Measurements from ENCODE around the gene OR2J3. TPM values are rescaled to one million over a fixed set of nuclear protein-coding genes. Genes with fewer than 3 reads are reported as not detected.
"Not testable (repeated sequence)": the region's sequence is repeated elsewhere in the genome, so short reads cannot be mapped to it uniquely, and the experiment has no call there.

Gene OR2J3
- total and polyA plus RNA-seq, 2 donors (not counting 1 experiment from before 2014, with no cell fraction given), result not detected

DNA sequence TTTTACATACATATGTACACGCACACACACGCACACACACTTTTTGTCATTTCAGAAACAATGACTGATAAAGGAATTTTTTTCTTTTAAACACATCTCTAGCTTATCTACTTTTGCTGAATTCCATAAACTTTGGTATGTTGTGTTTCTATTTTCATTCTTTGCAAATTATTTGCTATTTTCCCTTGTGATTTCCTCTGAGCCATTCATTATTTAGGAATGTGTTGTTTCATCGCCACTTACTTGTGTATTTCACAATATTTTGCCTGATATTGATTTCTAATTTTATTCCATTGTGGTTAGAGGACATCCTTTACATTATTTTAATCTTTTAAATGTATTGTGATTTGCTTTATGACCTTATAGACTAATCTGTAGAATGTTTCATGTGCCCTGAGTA is 39.2 kb downstream of the OR2J3 start:
- DNase-seq (ENCODE audit: low read depth in 2 of 2), result no peak
- TF ChIP-seq CTCF (conservative IDR thresholded peaks at IDR 0.05 in 1 of 2, IDR thresholded peaks at IDR 0.05 in 1 of 2; ENCODE audit: low read depth in 1 of 2, low read length in 2 of 2), result no peak
- no peak for TF ChIP-seq EZH2 (IDR thresholded peaks at IDR 0.05; ENCODE audit: low read length, missing control alignments)
- no peak overlapping the region for H3K9ac ChIP-seq (ENCODE audit: insufficient read depth, low read length)

DNA sequence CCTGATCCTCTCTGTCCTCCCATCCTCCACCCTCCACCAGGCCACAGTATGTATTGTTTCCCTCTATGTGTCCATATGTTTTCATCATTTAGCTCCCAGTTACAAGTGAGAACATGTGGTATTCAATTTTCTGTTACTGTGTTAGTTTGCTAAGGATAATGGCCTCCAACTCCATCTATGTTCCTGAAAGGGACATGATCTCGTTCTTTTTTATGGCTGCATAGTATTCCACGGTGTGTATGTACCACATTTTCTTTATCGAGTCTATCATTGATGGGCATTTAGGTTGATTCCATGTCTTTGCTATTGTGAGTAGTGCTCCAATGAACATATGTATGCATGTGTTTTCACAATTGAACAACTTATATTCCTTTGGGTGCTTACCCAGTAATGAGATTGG is 41.6 kb downstream of the OR2J3 start:
- H3K27me3 ChIP-seq (ENCODE audit: control insufficient read depth, insufficient read depth, low read length); H3K4me2 ChIP-seq (ENCODE audit: extremely low read depth, insufficient read depth, low read length); H3K9ac ChIP-seq (ENCODE audit: insufficient read depth, low read length); H3K4me3 ChIP-seq (replicated peaks in 1 of 4; ENCODE audit: control extremely low read depth in 1 of 4, insufficient read depth in 1 of 4, low read depth in 3 of 4, low read length in 4 of 4); H2AFZ ChIP-seq (ENCODE audit: low read length); DNase-seq (ENCODE audit: low read depth in 2 of 2); H3K9me3 ChIP-seq (ENCODE audit: control insufficient read depth, insufficient read depth, low read depth, low read length); H3K4me1 ChIP-seq (ENCODE audit: control insufficient read depth, extremely low read depth, insufficient read depth, low read length); H4K20me1 ChIP-seq (ENCODE audit: control insufficient read depth, extremely low read depth, insufficient read depth, low read length); H3K27ac ChIP-seq (ENCODE audit: insufficient read depth, low read length); H3K79me2 ChIP-seq (ENCODE audit: control insufficient read depth, insufficient read depth, low read length); H3K36me3 ChIP-seq (ENCODE audit: control insufficient read depth, insufficient read depth, low read length): not testable (repeated sequence)

More for the DNA sequence above, 39.2 kb downstream of the OR2J3 start:
- no peak overlapping the region for H3K4me3 ChIP-seq (replicated peaks in 1 of 4; ENCODE audit: control extremely low read depth in 1 of 4, insufficient read depth in 1 of 4, low read depth in 3 of 4, low read length in 4 of 4)
- H3K36me3 ChIP-seq (ENCODE audit: control insufficient read depth, insufficient read depth, low read length), result no peaks in the 10 kb centered on the region
- H3K27me3 ChIP-seq (ENCODE audit: control insufficient read depth, insufficient read depth, low read length), result no peaks in the 10 kb centered on the region
- no peaks in the 10 kb centered on the region for H4K20me1 ChIP-seq (ENCODE audit: control insufficient read depth, extremely low read depth, insufficient read depth, low read length)
- H3K9me3 ChIP-seq (ENCODE audit: control insufficient read depth, insufficient read depth, low read depth, low read length), result no peaks in the 10 kb centered on the region
- no peak overlapping the region for H2AFZ ChIP-seq (ENCODE audit: low read length)
- no peak overlapping the region for H3K27ac ChIP-seq (ENCODE audit: insufficient read depth, low read length)
- H3K79me2 ChIP-seq (ENCODE audit: control insufficient read depth, insufficient read depth, low read length), result no peaks in the 10 kb centered on the region
- no peak overlapping the region for H3K4me2 ChIP-seq (ENCODE audit: extremely low read depth, insufficient read depth, low read length)
- no peaks in the 10 kb centered on the region for H3K4me1 ChIP-seq (ENCODE audit: control insufficient read depth, extremely low read depth, insufficient read depth, low read length)

GRCh38 chr6:29153083-29153482 is 45.2 kb downstream of the OR2J3 start:
- no peak overlapping the region for H3K4me3 ChIP-seq (replicated peaks in 1 of 4; ENCODE audit: control extremely low read depth in 1 of 4, insufficient read depth in 1 of 4, low read depth in 3 of 4, low read length in 4 of 4)
- H3K36me3 ChIP-seq (ENCODE audit: control insufficient read depth, insufficient read depth, low read length), result no peaks in the 10 kb centered on the region
- H3K9ac ChIP-seq (ENCODE audit: insufficient read depth, low read length), result no peak overlapping the region
- no peaks in the 10 kb centered on the region for H3K27me3 ChIP-seq (ENCODE audit: control insufficient read depth, insufficient read depth, low read length)
- DNase-seq (ENCODE audit: low read depth in 2 of 2), result no peak
- no peaks in the 10 kb centered on the region for H3K9me3 ChIP-seq (ENCODE audit: control insufficient read depth, insufficient read depth, low read depth, low read length)
- H3K4me2 ChIP-seq (ENCODE audit: extremely low read depth, insufficient read depth, low read length), result no peak overlapping the region
- H2AFZ ChIP-seq (ENCODE audit: low read length), result no peak overlapping the region
- no peak overlapping the region for H3K27ac ChIP-seq (ENCODE audit: insufficient read depth, low read length)
- H3K4me1 ChIP-seq (ENCODE audit: control insufficient read depth, extremely low read depth, insufficient read depth, low read length), result no peaks in the 10 kb centered on the region
- H4K20me1 ChIP-seq (ENCODE audit: control insufficient read depth, extremely low read depth, insufficient read depth, low read length), result no peaks in the 10 kb centered on the region
- no peaks in the 10 kb centered on the region for H3K79me2 ChIP-seq (ENCODE audit: control insufficient read depth, insufficient read depth, low read length)
- TF ChIP-seq CTCF (conservative IDR thresholded peaks at IDR 0.05 in 1 of 2, IDR thresholded peaks at IDR 0.05 in 1 of 2; ENCODE audit: low read depth in 1 of 2, low read length in 2 of 2), result no peak
- no peak for TF ChIP-seq EZH2 (IDR thresholded peaks at IDR 0.05; ENCODE audit: low read length, missing control alignments)

DNA sequence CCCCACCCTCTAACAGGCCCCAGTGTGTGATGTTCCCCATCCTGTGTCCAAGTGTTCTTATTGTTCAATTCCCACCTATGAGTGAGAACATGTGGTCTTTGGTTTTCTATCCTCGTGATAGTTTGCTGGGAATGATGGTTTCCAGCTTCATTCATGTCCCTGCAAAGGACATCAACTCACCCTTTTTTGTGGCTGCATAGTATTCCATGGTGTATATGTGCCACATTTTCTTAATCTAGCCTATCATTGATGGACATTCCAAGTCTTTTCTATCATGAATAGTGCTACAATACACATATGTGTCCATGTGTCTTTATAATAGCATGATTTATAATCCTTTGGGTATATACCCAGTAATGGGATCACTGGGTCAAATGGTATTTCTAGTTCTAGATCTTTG is 47.3 kb downstream of the OR2J3 start:
- not testable (repeated sequence) for H3K9ac ChIP-seq (ENCODE audit: insufficient read depth, low read length); H3K4me2 ChIP-seq (ENCODE audit: extremely low read depth, insufficient read depth, low read length); H2AFZ ChIP-seq (ENCODE audit: low read length); H3K9me3 ChIP-seq (ENCODE audit: control insufficient read depth, insufficient read depth, low read depth, low read length); H3K4me1 ChIP-seq (ENCODE audit: control insufficient read depth, extremely low read depth, insufficient read depth, low read length); DNase-seq (ENCODE audit: low read depth in 2 of 2); H3K27me3 ChIP-seq (ENCODE audit: control insufficient read depth, insufficient read depth, low read length); H3K4me3 ChIP-seq (replicated peaks in 1 of 4; ENCODE audit: control extremely low read depth in 1 of 4, insufficient read depth in 1 of 4, low read depth in 3 of 4, low read length in 4 of 4); H3K36me3 ChIP-seq (ENCODE audit: control insufficient read depth, insufficient read depth, low read length); H3K79me2 ChIP-seq (ENCODE audit: control insufficient read depth, insufficient read depth, low read length); H4K20me1 ChIP-seq (ENCODE audit: control insufficient read depth, extremely low read depth, insufficient read depth, low read length); H3K27ac ChIP-seq (ENCODE audit: insufficient read depth, low read length)

GRCh38 chr6:29159922-29160321 is 52.1 kb downstream of the OR2J3 start:
- H3K4me3 ChIP-seq (replicated peaks in 1 of 4; ENCODE audit: control extremely low read depth in 1 of 4, insufficient read depth in 1 of 4, low read depth in 3 of 4, low read length in 4 of 4); H3K27ac ChIP-seq (ENCODE audit: insufficient read depth, low read length); H3K79me2 ChIP-seq (ENCODE audit: control insufficient read depth, insufficient read depth, low read length); H2AFZ ChIP-seq (ENCODE audit: low read length); H3K36me3 ChIP-seq (ENCODE audit: control insufficient read depth, insufficient read depth, low read length); H3K4me2 ChIP-seq (ENCODE audit: extremely low read depth, insufficient read depth, low read length); DNase-seq (ENCODE audit: low read depth in 2 of 2); H3K9me3 ChIP-seq (ENCODE audit: control insufficient read depth, insufficient read depth, low read depth, low read length); H3K9ac ChIP-seq (ENCODE audit: insufficient read depth, low read length); H4K20me1 ChIP-seq (ENCODE audit: control insufficient read depth, extremely low read depth, insufficient read depth, low read length); H3K27me3 ChIP-seq (ENCODE audit: control insufficient read depth, insufficient read depth, low read length); H3K4me1 ChIP-seq (ENCODE audit: control insufficient read depth, extremely low read depth, insufficient read depth, low read length): not testable (repeated sequence)

Measured in fibroblast of lung (primary cell).